ENCODE data around the gene TP53I13.

The TP53I13 gene

DNA sequence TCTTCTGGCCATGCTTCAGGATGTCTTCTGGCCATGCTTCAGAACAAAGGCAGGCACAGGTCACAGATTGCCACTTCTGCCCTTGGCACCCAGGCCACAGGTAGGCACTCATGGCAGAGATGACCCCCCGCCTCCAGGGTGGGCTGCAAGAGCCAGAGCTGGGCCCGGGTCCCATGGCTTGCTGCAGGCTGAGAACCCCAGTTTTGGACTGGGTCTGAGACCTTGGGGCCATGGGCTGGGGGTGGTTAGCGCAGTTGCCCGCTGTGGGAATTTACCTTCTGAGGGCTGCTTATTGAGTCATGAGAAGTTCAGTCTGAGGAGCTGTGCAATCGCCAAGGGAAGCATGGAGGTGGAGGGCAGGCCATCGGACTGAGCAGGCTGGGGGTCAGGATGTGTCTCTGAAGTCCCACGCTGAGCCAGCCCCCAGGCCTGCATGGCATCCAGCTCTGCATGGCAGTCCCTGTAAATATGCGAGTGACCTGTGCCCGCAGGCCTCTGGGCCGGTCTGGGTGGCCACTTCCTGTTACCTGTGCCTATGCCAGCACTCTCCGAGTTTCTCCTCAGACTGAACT lies 26.1 kb downstream of the TP53I13 start:
- DNase-seq = no peak

DNA sequence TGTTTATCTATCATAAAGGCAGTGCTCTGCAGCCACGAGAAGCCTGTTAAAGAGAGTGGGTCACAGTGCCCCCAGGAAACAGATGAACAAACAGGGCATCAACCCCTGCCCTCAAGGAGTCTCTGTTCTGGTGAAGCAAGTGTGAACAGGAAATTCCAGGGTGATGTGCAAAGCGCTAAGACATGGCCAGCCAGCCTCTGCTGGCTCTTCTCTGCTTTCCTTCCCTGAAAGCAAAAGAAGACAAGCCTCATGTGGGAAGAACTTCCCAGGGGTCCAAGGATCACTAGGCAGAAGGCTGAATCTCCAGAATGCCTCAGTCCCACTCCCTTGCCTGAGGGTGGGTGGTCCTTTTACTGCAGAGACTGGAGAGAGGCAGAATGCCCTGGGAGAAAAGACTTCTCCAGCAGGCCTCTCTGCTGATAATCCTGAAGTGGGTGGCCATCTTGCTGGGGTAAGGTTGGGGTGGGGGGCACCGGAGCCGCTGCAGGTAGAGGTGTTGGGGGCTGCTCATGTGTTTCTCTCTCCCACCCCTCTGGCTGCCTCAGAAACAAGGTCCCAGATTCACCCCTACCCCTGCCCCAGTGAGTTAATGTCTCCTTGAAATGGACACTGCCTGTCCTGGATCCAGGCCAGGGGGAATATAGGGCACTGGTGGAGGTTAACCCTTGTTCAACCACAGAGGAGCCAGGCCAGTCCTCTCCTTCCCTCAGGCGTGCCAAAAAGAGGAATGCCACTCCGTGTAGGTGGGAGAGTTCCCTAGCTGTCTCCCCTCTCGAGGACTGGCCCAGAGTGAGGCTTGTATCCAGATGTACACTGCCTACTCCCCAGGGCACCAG lies 26.8 kb downstream of the TP53I13 start:
- no peak for DNase-seq

DNA sequence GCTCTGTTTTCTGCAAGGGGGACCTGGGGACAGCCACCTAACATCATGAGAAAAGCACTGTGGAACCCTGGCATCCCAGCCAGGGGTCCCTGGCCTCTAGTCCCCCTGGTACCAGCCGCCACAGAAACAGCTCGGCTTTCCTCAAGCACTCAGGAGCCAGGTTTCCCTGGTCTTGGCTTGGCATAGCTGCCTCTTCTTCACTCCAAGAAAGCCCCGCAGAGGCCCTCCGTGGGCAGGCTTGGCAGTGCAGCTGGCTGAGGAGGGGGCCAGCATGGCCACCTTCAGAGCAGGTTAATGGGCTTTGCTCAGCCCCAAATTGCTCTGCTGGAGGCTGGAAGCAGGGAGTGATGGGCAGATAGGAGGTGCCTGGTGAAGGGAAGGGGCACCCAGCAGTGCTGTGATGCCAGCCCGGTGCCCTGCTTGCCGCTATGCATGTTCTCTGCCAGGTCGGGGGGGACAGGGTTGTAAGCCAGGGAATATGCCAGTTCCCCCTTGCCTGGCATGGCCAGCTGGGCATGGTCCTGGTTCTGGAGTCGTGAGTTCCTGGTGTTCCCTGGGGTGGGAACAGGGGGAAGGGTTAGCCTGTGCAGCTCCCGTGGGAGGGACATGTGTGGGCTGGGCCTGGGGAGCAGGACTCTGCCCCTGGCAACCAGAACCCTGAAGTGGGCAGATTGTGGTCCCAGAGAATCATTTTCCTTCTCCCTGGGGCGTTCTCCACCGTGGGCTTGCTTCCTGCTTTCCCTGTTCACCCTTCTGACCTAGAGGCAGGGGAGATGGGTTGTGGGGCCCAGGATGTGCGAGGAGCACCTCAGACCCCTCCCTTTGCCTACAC lies 27.7 kb downstream of the TP53I13 start:
- DNase-seq = no peak

DNA sequence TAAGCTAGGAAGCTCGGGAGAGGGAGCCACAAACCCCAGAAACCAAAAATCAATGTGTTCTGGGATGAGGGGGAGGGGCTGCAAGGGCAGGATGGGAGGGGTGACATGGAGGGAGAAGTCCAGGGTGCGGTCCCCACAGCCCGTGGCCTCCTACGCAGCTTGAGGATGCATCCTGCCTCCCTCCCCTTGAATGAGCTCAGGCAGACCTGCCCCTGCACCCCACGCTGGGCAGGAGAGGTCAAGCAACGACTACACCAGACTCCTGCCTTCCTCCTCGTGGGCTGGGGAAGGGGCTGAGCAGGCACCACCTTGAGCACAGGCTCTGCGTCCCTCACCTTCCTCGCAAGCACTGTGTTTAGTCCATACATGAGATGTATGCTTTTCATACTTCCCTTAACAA lies 28.3 kb downstream of the TP53I13 start:
- no peak for DNase-seq

- no peak for DNase-seq
Measured at GRCh38 chr17:29597361-29598172, 29.1 kb downstream of the TP53I13 start.

GRCh38 chr17:29603109-29603674 lies 34.7 kb downstream of the TP53I13 start:
- DNase-seq = no peak

DNA sequence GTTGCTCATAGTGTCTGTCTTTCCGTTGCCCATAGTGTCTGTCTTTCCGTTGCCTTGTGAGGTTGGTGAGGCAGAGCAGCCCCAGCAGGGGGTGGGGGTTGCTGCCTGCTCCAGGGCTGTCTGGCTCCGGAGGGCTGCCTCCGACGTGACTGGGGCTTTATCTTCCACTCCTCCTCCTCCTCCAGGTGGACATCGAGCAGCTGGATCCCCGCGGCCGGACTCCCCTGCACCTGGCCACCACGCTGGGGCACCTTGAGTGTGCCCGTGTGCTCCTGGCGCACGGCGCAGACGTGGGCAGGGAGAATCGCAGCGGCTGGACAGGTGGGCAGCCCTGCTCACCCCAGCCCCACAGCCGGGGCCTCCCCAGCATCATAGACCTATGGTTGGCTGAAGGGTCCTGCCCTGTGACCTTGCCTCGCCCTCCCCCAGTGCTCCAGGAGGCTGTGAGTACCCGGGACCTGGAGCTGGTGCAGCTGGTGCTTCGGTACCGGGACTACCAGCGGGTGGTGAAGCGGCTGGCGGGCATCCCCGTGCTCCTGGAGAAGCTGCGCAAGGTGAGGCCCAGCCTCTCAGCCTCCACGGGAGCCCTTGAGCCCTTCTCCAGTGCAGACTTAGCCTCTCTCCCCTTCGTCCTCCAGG lies 39.2 kb downstream of the TP53I13 start:
- DNase-seq = no peak

DNA sequence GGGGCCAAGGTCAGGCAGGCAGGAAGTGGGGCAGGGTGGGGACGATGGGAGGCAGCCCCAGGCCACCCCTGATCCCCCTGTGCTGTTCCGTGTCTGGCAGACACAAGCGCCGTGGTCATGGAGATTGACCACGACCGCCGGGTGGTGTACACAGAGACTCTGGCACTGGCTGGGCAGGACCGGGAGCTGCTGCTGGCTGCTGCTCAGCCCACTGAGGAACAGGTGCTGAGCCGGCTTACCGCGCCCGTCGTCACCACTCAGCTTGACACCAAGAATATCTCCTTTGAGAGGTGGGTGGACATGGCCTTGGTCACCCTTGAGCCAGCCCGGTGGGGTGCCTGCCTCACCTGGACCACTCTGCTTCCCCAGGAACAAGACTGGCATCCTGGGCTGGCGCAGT lies 40.5 kb downstream of the TP53I13 start:
- no peak for DNase-seq

- DNase-seq = no peak
Measured at GRCh38 chr17:29610395-29610794, 41.9 kb downstream of the TP53I13 start.

DNA sequence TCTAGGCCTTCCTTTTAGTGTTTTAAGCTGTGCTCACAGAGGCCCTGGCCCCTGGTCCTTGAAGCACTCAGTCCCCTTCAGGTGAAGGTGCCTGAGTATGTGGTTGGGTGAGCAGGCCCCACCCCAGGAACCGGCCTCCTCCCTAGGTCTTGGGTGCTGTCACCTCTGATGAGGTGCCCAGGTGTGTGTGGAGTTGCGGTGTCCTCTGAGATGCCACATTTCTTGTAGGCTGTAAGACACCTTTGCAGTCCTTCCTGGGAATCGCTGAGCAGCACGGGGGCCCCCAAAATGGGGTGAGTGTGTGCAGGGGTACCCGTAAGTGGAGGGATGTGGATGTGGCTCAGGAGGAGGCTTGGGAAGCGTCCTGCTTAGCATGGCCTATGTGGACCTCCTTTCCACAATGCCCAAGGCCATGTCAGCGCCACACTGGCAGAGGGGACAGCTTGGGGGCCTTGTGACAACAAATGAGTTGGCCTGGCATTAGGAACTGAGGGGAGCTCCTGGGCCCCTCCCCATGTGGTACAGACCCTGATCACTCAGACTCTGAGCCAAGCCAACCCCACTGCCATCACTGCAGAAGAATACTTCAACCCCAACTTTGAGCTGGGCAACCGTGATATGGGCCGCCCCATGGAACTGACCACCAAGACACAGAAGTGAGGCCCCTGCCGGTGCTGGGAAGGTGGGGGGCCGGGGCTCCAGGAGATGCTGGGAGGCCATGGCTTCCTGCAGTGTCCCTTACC lies 43.0 kb downstream of the TP53I13 start:
- no peak for DNase-seq

DNA sequence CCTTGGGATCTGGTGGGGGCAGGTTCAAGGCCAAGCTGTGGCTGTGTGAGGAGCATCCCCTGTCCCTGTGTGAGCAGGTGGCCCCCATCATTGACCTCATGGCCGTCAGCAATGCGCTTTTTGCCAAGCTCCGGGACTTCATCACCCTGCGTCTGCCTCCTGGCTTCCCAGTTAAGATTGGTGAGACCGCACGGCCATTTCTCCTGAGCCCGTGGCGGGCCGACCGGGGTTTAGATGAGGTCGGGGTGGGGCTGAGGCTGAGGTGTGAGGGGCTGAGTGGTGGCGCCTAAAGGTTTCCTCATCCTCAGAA lies 43.5 kb downstream of the TP53I13 start:
- DNase-seq = no peak

DNA sequence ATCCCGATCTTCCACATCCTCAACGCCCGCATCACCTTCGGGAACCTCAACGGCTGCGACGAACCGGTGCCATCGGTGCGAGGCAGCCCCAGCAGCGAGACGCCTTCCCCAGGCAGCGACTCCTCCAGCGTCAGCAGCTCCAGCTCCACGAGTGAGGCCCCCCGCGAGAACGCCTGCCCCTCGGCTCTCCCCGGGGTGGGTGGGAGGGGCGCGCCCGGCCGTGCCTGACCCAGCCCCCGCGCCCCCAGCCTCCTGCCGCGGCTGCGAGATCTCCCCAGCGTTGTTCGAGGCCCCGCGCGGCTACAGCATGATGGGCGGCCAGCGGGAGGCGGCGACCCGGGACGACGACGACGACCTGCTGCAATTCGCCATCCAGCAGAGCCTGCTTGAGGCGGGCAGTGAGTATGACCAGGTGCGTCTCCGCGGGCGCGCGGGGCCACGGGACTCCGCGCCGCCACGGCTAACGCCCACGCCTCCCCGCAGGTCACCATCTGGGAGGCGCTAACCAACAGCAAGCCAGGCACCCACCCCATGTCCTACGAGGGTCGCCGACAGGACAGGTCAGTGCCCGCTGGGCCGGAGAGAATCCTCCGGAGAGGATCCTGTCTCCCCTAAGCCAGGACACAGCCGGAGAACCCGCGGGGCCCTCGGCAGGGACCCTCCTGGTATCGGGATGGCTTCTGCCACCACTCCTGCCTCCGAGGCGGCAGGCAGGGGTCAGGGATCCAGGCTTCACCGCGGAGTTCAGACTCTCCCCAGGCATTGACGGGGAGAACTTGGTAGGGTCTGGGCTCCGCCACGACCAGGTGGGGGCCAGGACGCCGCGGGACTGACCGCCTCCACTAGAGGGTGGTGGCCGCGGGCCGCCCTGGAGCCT lies 44.1 kb downstream of the TP53I13 start:
- DNase-seq = no peak

GRCh38 chr17:29613352-29613837 lies 44.9 kb downstream of the TP53I13 start:
- no peak for DNase-seq

- DNase-seq = no peak
Measured at GRCh38 chr17:29613856-29614255, 45.4 kb downstream of the TP53I13 start.

GRCh38 chr17:29614349-29615047 lies 46.0 kb downstream of the TP53I13 start:
- DNase-seq = no peak

GRCh38 chr17:29615048-29615385 lies 46.5 kb downstream of the TP53I13 start:
- no peak for DNase-seq

GRCh38 chr17:29615492-29616299 lies 47.2 kb downstream of the TP53I13 start:
- DNase-seq = peak; percentile 43

GRCh38 chr17:29616300-29617048 lies 48.0 kb downstream of the TP53I13 start:
- no peak for DNase-seq

Data from GOT3 (cell line).